ENCODE results near the gene TAF4. TPM values are rescaled to one million over a fixed set of nuclear protein-coding genes. Genes with fewer than 3 reads are reported as not detected.

The TAF4 gene
- total RNA-seq, 1 donor from 2014 or later: 166 TPM

DNA sequence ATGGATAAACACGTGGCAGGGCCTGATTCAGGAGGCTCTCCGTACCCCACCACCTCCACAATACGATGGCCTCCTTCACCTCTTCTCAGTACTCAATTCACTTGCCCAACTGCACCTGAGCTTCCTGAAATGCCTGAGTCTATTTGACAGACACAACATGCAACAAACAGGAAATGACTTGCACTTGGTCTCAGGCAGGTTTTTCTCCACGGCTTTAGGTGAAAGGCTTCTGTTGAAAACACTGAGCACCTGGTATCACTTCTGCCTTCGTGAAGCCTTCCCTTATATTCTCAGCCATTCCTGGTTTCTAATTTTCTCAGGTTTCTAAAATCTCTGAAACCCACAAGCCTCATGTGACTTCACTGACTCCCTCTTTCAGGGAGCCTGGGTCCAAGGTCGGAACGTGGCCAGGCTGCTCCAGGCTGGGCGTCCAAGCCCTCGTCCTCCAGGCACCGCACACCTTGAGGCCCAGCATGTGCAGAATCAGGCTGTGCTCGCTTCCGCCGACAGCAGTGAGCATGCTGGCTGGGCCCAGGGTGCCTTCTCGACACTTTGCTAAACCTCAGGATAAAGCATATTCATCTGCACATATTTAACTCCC, 34.7 kb downstream of the TAF4 start:
- intact Hi-C loops (cut with DNase I): no loop called here
- no peak for DNase-seq (ENCODE audit: low spot score in 2 of 2)
- H3K27ac ChIP-seq: no peak overlapping the region
- H3K36me3 ChIP-seq: no peaks in the 10 kb centered on the region
- peaks cover 0 to 5% of the 10 kb centered on the region in 2 donors for H3K4me1 ChIP-seq
- no peaks in the 10 kb centered on the region for H3K27me3 ChIP-seq
- H3K4me3 ChIP-seq: no peak overlapping the region
- no peaks in the 10 kb centered on the region for H3K9me3 ChIP-seq
- TF ChIP-seq, protein P1, sequence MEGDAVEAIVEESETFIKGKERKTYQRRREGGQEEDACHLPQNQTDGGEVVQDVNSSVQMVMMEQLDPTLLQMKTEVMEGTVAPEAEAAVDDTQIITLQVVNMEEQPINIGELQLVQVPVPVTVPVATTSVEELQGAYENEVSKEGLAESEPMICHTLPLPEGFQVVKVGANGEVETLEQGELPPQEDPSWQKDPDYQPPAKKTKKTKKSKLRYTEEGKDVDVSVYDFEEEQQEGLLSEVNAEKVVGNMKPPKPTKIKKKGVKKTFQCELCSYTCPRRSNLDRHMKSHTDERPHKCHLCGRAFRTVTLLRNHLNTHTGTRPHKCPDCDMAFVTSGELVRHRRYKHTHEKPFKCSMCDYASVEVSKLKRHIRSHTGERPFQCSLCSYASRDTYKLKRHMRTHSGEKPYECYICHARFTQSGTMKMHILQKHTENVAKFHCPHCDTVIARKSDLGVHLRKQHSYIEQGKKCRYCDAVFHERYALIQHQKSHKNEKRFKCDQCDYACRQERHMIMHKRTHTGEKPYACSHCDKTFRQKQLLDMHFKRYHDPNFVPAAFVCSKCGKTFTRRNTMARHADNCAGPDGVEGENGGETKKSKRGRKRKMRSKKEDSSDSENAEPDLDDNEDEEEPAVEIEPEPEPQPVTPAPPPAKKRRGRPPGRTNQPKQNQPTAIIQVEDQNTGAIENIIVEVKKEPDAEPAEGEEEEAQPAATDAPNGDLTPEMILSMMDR (IDR thresholded peaks at IDR 0.05): no peak

DNA sequence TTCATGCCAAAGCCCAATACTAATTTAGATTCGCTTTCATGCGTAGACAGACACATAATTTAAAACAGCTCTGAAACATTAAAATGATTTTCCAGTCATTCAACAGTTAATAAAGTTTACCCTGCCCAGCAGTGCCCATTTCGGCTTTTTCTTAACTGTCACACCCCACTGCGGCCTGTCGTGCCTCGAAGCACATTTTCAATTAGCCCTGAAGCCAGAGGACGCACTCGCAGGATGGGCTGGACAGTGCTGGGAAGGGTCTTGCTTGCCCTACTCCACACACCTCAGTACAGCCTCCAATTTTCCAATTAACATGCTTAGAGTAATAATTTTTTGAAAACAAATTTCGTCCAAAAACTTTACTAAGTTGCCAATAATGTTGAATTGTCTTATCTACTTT, 35.3 kb downstream of the TAF4 start:
- no peak for DNase-seq (ENCODE audit: low spot score in 2 of 2)
- no peaks in the 10 kb centered on the region for H3K9me3 ChIP-seq
- H3K4me1 ChIP-seq: peaks cover 0 to 5% of the 10 kb centered on the region in 2 donors
- TF ChIP-seq, protein P1 (IDR thresholded peaks at IDR 0.05): no peak
- H3K27me3 ChIP-seq: no peaks in the 10 kb centered on the region
- no peaks in the 10 kb centered on the region for H3K36me3 ChIP-seq
- H3K27ac ChIP-seq: no peak overlapping the region
- intact Hi-C loops (cut with DNase I): no loop called here
- H3K4me3 ChIP-seq: no peak overlapping the region

DNA sequence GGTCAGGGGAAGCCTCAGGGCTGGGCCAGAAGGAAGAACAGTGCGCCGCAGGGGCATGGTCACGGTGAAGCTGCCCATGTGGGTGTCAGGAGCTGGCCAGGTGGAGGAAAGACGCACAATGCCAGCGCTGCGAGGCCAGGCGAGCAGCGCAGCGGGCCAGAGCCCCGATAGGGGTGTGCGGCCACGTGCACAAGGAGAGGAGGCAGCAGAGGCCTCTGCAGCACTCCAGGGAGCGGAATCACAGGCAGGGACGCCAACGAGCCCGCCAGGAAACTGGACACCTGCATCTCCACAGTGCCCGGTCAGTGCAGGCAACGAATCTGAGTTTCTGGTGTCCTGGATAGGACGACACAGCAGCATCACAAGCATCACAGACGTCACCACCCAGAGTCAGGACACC, 35.7 kb downstream of the TAF4 start:
- H3K27ac ChIP-seq: no peak overlapping the region
- peaks cover 0 to 5% of the 10 kb centered on the region in 2 donors for H3K4me1 ChIP-seq
- no peak for DNase-seq (ENCODE audit: low spot score in 2 of 2)
- TF ChIP-seq, protein P1 (IDR thresholded peaks at IDR 0.05): no peak
- H3K36me3 ChIP-seq: no peaks in the 10 kb centered on the region
- H3K4me3 ChIP-seq: no peak overlapping the region
- intact Hi-C loops (cut with DNase I): no loop called here
- no peaks in the 10 kb centered on the region for H3K27me3 ChIP-seq
- no peaks in the 10 kb centered on the region for H3K9me3 ChIP-seq

DNA sequence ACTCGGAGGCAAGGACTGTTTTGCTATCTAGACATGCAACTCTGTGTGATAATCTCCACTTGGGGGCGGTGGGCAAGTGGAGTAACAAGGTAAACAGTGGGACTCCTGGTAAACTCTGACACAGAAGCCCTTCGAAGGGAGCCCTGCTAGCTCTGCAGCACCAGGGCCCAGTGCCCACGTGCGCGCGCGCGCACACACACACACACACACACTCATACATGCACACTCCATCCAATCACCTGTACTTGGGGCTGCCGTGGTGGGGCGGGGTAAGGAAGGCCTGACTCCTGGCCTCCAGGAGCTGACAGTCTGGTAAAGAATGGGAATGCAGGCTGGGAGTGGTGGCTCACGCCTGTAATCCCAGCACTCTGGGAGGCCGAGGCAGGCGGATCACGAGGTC, 36.4 kb downstream of the TAF4 start:
- H3K4me1 ChIP-seq: peaks cover 0 to 5% of the 10 kb centered on the region in 2 donors
- TF ChIP-seq, protein P1 (IDR thresholded peaks at IDR 0.05): no peak
- H3K27me3 ChIP-seq: no peaks in the 10 kb centered on the region
- H3K36me3 ChIP-seq: no peaks in the 10 kb centered on the region
- no peak for DNase-seq (ENCODE audit: low spot score in 2 of 2)
- H3K4me3 ChIP-seq: no peak overlapping the region
- intact Hi-C loops (cut with DNase I): no loop called here
- no peaks in the 10 kb centered on the region for H3K9me3 ChIP-seq
- H3K27ac ChIP-seq: no peak overlapping the region

DNA sequence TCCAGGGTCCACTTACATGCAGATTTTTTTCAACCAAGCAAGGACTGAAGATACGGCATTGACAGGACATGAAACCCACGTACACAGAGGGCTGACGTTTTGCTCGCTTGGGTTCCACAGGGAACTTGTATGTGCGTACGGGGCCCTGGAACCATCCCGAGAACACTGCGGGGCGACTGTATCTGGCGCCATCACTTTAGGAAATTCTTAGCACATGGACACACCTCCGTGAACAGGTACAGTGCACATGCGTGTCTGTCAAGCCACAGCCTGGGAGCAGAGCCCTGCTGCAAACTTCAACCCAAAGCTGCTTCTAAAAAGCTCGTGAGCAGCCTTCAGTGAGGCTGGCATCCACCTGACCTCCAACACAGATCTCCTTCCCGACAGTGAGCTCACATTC, 37.3 kb downstream of the TAF4 start:
- Histone ChIP-seq H3K27ac (no peak overlapping the region), H3K4me1 (peaks cover 0 to 5% of the 10 kb centered on the region in 2 donors), H3K27me3 (no peaks in the 10 kb centered on the region), H3K9me3 (no peaks in the 10 kb centered on the region), H3K36me3 (no peaks in the 10 kb centered on the region), H3K4me3 (no peak overlapping the region)
- TF ChIP-seq, protein P1 (IDR thresholded peaks at IDR 0.05): no peak
- no peak for DNase-seq (ENCODE audit: low spot score in 2 of 2)
- intact Hi-C loops (cut with DNase I): no loop called here

Measured in ascending aorta (tissue), 2 donors.